ENCODE measurements around the gene ANAPC2.

ANAPC2 gene

GRCh38 chr9:137220317-137221094, 32.1 kb upstream of the ANAPC2 start:
- DNase-seq (ENCODE audit: low read depth) = no peak
- no peak for TF ChIP-seq CTCF (conservative IDR thresholded peaks at IDR 0.05; ENCODE audit: low read depth, low read length)
- H3K4me3 ChIP-seq (ENCODE audit: low read depth, low read length) = no peak overlapping the region

GRCh38 chr9:137219757-137220316, 31.5 kb upstream of the ANAPC2 start:
- no peak for TF ChIP-seq CTCF (conservative IDR thresholded peaks at IDR 0.05; ENCODE audit: low read depth, low read length)
- DNase-seq (ENCODE audit: low read depth) = no peak
- no peak overlapping the region for H3K4me3 ChIP-seq (ENCODE audit: low read depth, low read length)

GRCh38 chr9:137218754-137219271, 30.5 kb upstream of the ANAPC2 start:
- no peak overlapping the region for H3K4me3 ChIP-seq (ENCODE audit: low read depth, low read length)
- no peak for TF ChIP-seq CTCF (conservative IDR thresholded peaks at IDR 0.05; ENCODE audit: low read depth, low read length)
- peak; percentile 63 for DNase-seq (ENCODE audit: low read depth)

GRCh38 chr9:137218212-137218753, 29.9 kb upstream of the ANAPC2 start:
- H3K4me3 ChIP-seq (ENCODE audit: low read depth, low read length) = no peak overlapping the region
- TF ChIP-seq CTCF (conservative IDR thresholded peaks at IDR 0.05; ENCODE audit: low read depth, low read length) = no peak
- DNase-seq (ENCODE audit: low read depth) = no peak

GRCh38 chr9:137217276-137218211, 29.2 kb upstream of the ANAPC2 start:
- no peak for DNase-seq (ENCODE audit: low read depth)
- H3K4me3 ChIP-seq (ENCODE audit: low read depth, low read length) = no peak overlapping the region
- TF ChIP-seq CTCF (conservative IDR thresholded peaks at IDR 0.05; ENCODE audit: low read depth, low read length) = no peak

GRCh38 chr9:137216188-137216965, 28.0 kb upstream of the ANAPC2 start:
- no peak for DNase-seq (ENCODE audit: low read depth)
- H3K4me3 ChIP-seq (ENCODE audit: low read depth, low read length) = no peak overlapping the region
- TF ChIP-seq CTCF (conservative IDR thresholded peaks at IDR 0.05; ENCODE audit: low read depth, low read length) = no peak
